Mesothelial cell of epicardium (in vitro differentiated cells): ENCODE data around the gene PSTPIP2. TPM values are rescaled to one million over a fixed set of nuclear protein-coding genes. Genes with fewer than 3 reads are reported as not detected.

Experiments
- DNase-seq, 2 experiments: peaks; one replicate each; pipeline ENCODE4 v3.0.0; 2021; ENCODE audit warnings: low spot score in 2 of 2; ENCODE audit not compliant: unreplicated experiment in 2 of 2
- H3K27ac Mint-ChIP-seq: 2 replicates; pipeline ENCODE4 v1.8.0; 2021; ENCODE audit warnings: mixed read lengths
- H3K27me3 Mint-ChIP-seq: 2 replicates; pipeline ENCODE4 v1.8.0; 2021; ENCODE audit warnings: low read depth, mixed read lengths
- H3K36me3 Mint-ChIP-seq: 2 replicates; pipeline ENCODE4 v1.8.0; 2021; ENCODE audit warnings: mixed read lengths
- H3K4me1 Mint-ChIP-seq: 2 replicates; pipeline ENCODE4 v1.8.0; 2021; ENCODE audit warnings: mixed read lengths
- H3K4me3 Mint-ChIP-seq: 2 replicates; pipeline ENCODE4 v1.8.0; 2021; ENCODE audit warnings: mild to moderate bottlenecking, moderate library complexity, mixed read lengths
- H3K9me3 Mint-ChIP-seq: 2 replicates; pipeline ENCODE4 v1.8.0; 2021; ENCODE audit warnings: mixed read lengths
- CTCF ChIP-seq: fragments of 200-600 bp; sonication (generic); IDR thresholded peaks from one replicate; pipeline ENCODE4 v1.5.0; 2021; ENCODE audit warnings: antibody characterized with exemption; ENCODE audit not compliant: unreplicated experiment
- total RNA-seq: library from RNA; stranded (reverse); gene quantifications from 3 replicates; pipeline ENCODE4 v1.2.1, GENCODE V29; 2021

Gene PSTPIP2
- total RNA-seq, 1 donor from 2014 or later = 10.6 TPM

GRCh38 chr18:45958730-45959129, 113.3 kb downstream of the PSTPIP2 start:
- TF ChIP-seq CTCF = no peak
- H3K4me1 Mint-ChIP-seq = no peaks in the 10 kb centered on the region
- H3K36me3 Mint-ChIP-seq = peaks cover 8% of the 10 kb centered on the region
- H3K4me3 Mint-ChIP-seq = no peak overlapping the region
- H3K27ac Mint-ChIP-seq = no peak overlapping the region
- H3K9me3 Mint-ChIP-seq = no peaks in the 10 kb centered on the region
- no peaks in the 10 kb centered on the region for H3K27me3 Mint-ChIP-seq
- no peak for DNase-seq

- H3K27ac Mint-ChIP-seq = no peak overlapping the region
- H3K27me3 Mint-ChIP-seq = no peaks in the 10 kb centered on the region
- TF ChIP-seq CTCF = no peak
- H3K4me1 Mint-ChIP-seq = no peaks in the 10 kb centered on the region
- no peak overlapping the region for H3K4me3 Mint-ChIP-seq
- no peak for DNase-seq
- peaks cover 12% of the 10 kb centered on the region for H3K36me3 Mint-ChIP-seq
- H3K9me3 Mint-ChIP-seq = no peaks in the 10 kb centered on the region
Measured at GRCh38 chr18:45958027-45958426, 114.0 kb downstream of the PSTPIP2 start.

DNA sequence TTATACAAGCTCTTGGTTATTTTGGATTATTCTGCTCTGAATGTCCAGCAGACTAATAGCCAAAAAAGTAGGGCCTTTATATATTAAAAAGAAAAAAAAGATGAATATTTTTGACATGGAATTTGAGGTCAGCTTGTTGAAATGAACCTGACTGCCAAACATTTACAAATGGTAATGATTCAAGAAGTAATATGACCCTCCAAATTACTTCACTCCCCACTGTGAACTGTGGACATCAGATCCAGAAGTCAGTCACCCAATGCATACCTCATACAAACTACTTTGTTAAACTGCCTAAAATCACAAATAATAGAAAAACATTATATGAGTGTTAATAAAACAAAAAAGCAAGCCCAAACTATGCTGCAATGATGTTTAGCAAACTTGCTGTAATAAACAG, 115.0 kb downstream of the PSTPIP2 start:
- no peak for DNase-seq
- no peaks in the 10 kb centered on the region for H3K9me3 Mint-ChIP-seq
- TF ChIP-seq CTCF = no peak
- H3K27me3 Mint-ChIP-seq = no peaks in the 10 kb centered on the region
- no peak overlapping the region for H3K27ac Mint-ChIP-seq
- H3K36me3 Mint-ChIP-seq = peaks cover 18% of the 10 kb centered on the region
- no peaks in the 10 kb centered on the region for H3K4me1 Mint-ChIP-seq
- no peak overlapping the region for H3K4me3 Mint-ChIP-seq

DNA sequence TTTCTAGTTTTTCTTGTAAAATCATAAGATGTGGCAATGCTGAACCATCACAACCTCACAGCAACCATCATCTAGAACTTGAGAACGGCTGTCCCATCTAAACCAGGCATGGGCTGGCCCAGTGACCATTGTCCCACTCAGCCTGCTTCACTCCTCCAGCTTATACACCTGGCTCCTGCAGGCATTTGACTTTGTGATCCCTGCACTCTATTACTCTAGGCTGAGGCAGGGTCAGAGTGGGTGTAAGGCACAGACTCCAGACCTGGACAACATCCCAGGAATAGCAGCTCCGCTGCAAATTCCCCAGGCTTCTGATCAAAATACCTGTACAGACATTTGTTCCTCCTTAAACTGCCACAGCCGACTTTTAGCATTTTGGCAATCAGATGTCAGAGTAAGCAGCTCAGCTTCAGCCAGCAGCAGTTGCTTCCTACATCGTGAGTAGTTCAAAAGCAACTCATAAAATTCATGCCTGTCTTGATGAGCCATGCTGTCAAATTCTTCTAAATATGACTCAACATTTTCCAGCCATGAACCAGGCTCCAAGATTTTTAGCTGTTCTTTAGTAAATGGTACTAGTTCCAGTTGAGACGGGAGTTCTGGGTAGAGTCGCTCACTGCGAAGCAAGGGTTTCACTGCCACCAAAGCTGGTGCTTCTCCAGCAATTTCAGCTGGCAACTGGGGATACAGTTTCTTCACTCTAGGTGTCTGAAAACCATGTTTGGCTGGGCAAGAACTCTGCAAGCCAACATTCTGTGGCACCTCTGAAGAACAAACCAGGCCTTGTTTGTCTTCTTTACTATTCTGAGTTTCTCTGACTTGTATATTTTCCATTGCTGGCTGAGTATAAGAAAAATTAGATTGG, 117.8 kb downstream of the PSTPIP2 start:
- Mint-ChIP-seq H3K27me3 (no peaks in the 10 kb centered on the region), H3K27ac (no peak overlapping the region), H3K36me3 (peaks cover 30% of the 10 kb centered on the region), H3K4me1 (no peaks in the 10 kb centered on the region), H3K9me3 (no peaks in the 10 kb centered on the region), H3K4me3 (no peak overlapping the region)
- TF ChIP-seq CTCF = no peak
- no peak for DNase-seq

GRCh38 chr18:45951016-45951714, 120.9 kb downstream of the PSTPIP2 start:
- no peaks in the 10 kb centered on the region for H3K4me1 Mint-ChIP-seq
- no peaks in the 10 kb centered on the region for H3K9me3 Mint-ChIP-seq
- H3K4me3 Mint-ChIP-seq = no peak overlapping the region
- peaks cover 53% of the 10 kb centered on the region for H3K36me3 Mint-ChIP-seq
- DNase-seq = no peak
- no peaks in the 10 kb centered on the region for H3K27me3 Mint-ChIP-seq
- no peak overlapping the region for H3K27ac Mint-ChIP-seq
- TF ChIP-seq CTCF = no peak
